ENCODE measurements around the gene STAT4.

- TF ChIP-seq, protein P1, sequence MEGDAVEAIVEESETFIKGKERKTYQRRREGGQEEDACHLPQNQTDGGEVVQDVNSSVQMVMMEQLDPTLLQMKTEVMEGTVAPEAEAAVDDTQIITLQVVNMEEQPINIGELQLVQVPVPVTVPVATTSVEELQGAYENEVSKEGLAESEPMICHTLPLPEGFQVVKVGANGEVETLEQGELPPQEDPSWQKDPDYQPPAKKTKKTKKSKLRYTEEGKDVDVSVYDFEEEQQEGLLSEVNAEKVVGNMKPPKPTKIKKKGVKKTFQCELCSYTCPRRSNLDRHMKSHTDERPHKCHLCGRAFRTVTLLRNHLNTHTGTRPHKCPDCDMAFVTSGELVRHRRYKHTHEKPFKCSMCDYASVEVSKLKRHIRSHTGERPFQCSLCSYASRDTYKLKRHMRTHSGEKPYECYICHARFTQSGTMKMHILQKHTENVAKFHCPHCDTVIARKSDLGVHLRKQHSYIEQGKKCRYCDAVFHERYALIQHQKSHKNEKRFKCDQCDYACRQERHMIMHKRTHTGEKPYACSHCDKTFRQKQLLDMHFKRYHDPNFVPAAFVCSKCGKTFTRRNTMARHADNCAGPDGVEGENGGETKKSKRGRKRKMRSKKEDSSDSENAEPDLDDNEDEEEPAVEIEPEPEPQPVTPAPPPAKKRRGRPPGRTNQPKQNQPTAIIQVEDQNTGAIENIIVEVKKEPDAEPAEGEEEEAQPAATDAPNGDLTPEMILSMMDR (IDR thresholded peaks at IDR 0.05) = no peak
- TF ChIP-seq, protein P2, sequence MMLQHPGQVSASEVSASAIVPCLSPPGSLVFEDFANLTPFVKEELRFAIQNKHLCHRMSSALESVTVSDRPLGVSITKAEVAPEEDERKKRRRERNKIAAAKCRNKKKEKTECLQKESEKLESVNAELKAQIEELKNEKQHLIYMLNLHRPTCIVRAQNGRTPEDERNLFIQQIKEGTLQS (CRISPR knock-in tag; conservative IDR thresholded peaks at IDR 0.05) = no peak
- TF ChIP-seq, protein P3, sequence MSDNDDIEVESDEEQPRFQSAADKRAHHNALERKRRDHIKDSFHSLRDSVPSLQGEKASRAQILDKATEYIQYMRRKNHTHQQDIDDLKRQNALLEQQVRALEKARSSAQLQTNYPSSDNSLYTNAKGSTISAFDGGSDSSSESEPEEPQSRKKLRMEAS (CRISPR knock-in tag; IDR thresholded peaks at IDR 0.05) = no peak
- TF ChIP-seq NFE2L1 (CRISPR knock-in tag; IDR thresholded peaks at IDR 0.05) (no peak), USF2 (CRISPR knock-in tag; IDR thresholded peaks at IDR 0.05) (no peak), HMGXB4 (CRISPR knock-in tag; IDR thresholded peaks at IDR 0.05) (no peak), ZNF263 (CRISPR knock-in tag; IDR thresholded peaks at IDR 0.05; ENCODE audit: low read depth) (no peak), SP1 (CRISPR knock-in tag; conservative IDR thresholded peaks at IDR 0.05) (no peak), TEAD1 (CRISPR knock-in tag; IDR thresholded peaks at IDR 0.05) (no peak)
- TF ChIP-seq, protein P4, sequence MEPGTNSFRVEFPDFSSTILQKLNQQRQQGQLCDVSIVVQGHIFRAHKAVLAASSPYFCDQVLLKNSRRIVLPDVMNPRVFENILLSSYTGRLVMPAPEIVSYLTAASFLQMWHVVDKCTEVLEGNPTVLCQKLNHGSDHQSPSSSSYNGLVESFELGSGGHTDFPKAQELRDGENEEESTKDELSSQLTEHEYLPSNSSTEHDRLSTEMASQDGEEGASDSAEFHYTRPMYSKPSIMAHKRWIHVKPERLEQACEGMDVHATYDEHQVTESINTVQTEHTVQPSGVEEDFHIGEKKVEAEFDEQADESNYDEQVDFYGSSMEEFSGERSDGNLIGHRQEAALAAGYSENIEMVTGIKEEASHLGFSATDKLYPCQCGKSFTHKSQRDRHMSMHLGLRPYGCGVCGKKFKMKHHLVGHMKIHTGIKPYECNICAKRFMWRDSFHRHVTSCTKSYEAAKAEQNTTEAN (CRISPR knock-in tag; IDR thresholded peaks at IDR 0.05) = no peak
Observed at GRCh38 chr2:191178806-191179514, 28.2 kb upstream of the STAT4 start.
